Astrocyte (in vitro differentiated cells and primary cell): ENCODE data around the gene ZBTB7B.

Experiments used
- CTCF ChIP-seq: IDR thresholded peaks from 2 replicates; pipeline ENCODE4 v1.5.1; 2011; ENCODE audit warnings: low read depth, mild to moderate bottlenecking, inconsistent platforms, low read length, moderate library complexity; ENCODE audit not compliant: insufficient read depth
- EZH2 ChIP-seq: IDR thresholded peaks from 2 replicates; pipeline ENCODE4 v1.6.1; 2012; ENCODE audit warnings: mild to moderate bottlenecking, low read length, inconsistent platforms; ENCODE audit not compliant: insufficient read depth

DNA sequence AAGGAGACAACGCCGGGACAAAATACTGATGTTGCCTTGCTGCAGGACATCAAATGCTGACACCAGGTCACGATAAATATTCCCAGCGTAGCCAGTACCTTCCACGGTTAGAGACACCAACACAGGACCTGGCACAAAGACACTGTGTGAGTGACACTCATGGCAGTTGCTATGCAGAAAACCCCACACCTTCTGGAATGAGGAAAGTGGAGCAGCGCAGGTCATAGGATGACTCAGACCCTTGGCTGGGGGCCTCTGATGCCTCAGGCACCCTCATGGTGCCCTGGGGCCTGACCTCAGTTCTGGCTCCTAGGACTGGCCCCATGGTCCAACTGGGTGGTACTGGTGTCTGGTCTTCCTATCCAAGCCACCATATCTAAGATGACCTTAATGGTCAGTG lies 24.0 kb downstream of the ZBTB7B start:
- TF ChIP-seq CTCF, result no peak
- TF ChIP-seq EZH2, result no peak
